Measurements from ENCODE around the gene SPOPL. TPM values are rescaled to one million over a fixed set of nuclear protein-coding genes. Genes with fewer than 3 reads are reported as not detected.

The SPOPL gene
- total RNA-seq, 4 donors from 2014 or later = 25.4 to 1,178 (median 36.7) TPM

DNA sequence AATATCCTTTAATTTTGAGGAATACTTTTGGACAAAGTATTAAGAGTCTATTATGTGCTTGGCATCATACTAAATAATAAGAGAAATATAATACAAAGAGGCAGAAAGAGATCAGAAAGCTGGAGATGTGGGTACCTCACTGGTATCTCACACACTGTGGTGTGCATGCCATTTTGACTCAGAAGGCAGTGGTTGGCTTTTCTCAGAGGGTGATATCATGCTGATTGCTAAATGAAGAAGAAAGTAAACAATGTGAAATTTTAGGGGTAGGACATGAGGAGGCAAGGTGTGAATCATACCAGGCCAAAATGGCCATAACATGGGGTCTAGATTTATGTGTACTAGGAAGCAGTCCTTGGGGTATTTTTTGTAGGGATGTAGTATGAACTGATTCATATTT, 16.6 kb upstream of the SPOPL start:
- H3K4me3 ChIP-seq = no peak overlapping the region
- H3K9me3 ChIP-seq = no peaks in the 10 kb centered on the region
- DNase-seq = no peak
- no peak overlapping the region for H3K27ac ChIP-seq
- H3K36me3 ChIP-seq = no peaks in the 10 kb centered on the region
- H3K4me1 ChIP-seq = no peaks in the 10 kb centered on the region
- TF ChIP-seq POLR2A (IDR thresholded peaks at IDR 0.05) = no peak
- no peak for TF ChIP-seq EP300 (IDR thresholded peaks at IDR 0.05; ENCODE audit: low read depth)
- TF ChIP-seq, protein P1, sequence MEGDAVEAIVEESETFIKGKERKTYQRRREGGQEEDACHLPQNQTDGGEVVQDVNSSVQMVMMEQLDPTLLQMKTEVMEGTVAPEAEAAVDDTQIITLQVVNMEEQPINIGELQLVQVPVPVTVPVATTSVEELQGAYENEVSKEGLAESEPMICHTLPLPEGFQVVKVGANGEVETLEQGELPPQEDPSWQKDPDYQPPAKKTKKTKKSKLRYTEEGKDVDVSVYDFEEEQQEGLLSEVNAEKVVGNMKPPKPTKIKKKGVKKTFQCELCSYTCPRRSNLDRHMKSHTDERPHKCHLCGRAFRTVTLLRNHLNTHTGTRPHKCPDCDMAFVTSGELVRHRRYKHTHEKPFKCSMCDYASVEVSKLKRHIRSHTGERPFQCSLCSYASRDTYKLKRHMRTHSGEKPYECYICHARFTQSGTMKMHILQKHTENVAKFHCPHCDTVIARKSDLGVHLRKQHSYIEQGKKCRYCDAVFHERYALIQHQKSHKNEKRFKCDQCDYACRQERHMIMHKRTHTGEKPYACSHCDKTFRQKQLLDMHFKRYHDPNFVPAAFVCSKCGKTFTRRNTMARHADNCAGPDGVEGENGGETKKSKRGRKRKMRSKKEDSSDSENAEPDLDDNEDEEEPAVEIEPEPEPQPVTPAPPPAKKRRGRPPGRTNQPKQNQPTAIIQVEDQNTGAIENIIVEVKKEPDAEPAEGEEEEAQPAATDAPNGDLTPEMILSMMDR (IDR thresholded peaks at IDR 0.05) = no peak
- TF ChIP-seq POLR2AphosphoS5 (IDR thresholded peaks at IDR 0.05) = no peak
- in situ Hi-C loops (cut with MboI; ENCODE audit: low pct_ligation_motif_present in 1 of 4, low pct_unique_long_range_greater_than_20kb in 1 of 4, low sequenced_read_pairs in 3 of 4) (no loop called here), intact Hi-C loops (cut with DNase I; ENCODE audit: low total_unique reads) (no loop called here)
- no peaks in the 10 kb centered on the region for H3K27me3 ChIP-seq

DNA sequence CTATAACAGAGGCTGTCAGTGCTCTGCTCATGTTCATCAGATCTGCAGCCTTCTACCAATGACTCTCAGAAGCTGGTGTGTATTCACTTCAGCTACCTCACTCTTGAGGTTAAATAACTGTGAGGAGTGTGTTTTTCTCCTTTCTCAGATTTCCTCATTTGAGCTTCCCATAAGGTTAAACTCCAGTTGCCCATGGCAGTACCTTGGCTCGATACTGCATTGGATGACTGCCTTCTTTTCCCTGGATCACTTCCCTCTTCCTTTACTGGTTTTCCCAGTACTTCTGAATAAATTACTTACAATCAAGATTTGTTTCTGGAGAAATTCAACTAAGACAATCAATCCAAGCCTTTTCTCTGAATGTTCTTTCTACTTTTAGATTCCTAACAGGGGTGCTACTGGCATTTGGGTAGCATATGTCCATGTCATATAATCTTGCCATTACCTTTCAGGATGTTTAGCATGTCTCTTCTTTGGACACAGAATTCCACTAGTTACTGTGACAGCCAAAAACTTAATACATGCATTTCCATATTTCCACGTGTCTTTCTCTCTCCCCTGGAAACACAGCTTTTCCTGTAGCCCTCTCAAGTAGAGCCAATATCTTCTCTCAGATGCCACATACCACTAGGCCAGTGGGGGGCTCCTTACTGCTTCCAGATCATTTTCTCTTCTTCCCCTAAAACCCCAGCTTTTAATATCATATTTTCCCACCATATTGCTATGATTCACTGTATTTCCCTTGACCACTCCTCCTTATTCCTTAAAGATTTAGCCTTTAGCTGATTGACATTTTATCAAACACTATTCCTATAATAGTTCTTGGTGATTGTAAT, 15.0 kb upstream of the SPOPL start:
- in situ Hi-C loops (cut with MboI; ENCODE audit: low pct_ligation_motif_present in 1 of 4, low pct_unique_long_range_greater_than_20kb in 1 of 4, low sequenced_read_pairs in 3 of 4) = no loop called here
- H3K4me3 ChIP-seq = no peak overlapping the region
- intact Hi-C loops (cut with DNase I; ENCODE audit: low total_unique reads) = no loop called here
- peaks cover 0 to 1% (median 0%) of the 10 kb centered on the region in 4 donors for H3K4me1 ChIP-seq
- 65 to 71% methylated on average over 2 of the region's 2 CpGs for WGBS, 2 donors (ENCODE audit: low coverage in 1 of 2)
- no peaks in the 10 kb centered on the region for H3K36me3 ChIP-seq
- no peak overlapping the region for H3K27ac ChIP-seq
- TF ChIP-seq EP300 (IDR thresholded peaks at IDR 0.05; ENCODE audit: low read depth) (no peak), POLR2A (IDR thresholded peaks at IDR 0.05) (no peak), POLR2AphosphoS5 (IDR thresholded peaks at IDR 0.05) (no peak)
- TF ChIP-seq, protein P1 (IDR thresholded peaks at IDR 0.05) = no peak
- DNase-seq = no peak
- H3K9me3 ChIP-seq = no peaks in the 10 kb centered on the region
- no peaks in the 10 kb centered on the region for H3K27me3 ChIP-seq

DNA sequence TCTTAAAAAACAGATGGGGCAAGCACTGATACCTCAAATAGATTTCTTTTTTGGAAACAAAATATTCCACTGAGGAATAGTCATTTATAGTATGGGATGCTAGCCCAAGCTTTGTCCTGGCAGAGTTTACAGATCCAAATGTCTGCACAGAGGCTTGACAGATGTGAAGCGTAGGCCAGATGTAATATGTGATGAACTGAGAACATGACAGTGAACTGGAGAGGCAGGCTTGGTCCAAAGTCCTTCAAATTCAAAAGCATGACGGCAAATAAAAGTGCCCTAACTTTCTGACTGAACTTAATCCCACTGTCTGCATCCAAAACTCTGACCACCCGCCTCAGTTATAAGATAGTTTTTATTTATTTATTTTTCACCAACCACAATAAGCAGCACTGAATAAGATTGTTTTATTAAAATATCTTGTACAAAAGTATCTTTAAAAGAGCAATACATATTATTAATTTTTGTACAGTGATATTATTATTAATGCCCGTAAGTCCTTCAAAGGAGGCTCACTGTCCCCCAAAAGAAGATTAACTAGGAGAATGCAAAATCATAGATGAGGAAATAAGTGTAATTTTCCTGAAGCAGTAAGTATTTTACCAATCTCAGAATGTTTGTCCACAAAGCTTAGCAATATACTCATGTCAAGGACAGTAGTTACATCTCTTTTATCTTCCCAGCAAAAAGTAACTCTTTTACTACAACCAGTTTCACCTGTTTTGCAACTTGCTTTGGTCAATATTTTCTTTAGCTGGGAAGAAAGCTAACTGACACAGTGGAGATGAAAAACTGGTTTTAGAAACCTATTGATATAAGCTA, 10.7 kb upstream of the SPOPL start:
- H3K9me3 ChIP-seq = no peaks in the 10 kb centered on the region
- in situ Hi-C loops (cut with MboI; ENCODE audit: low pct_ligation_motif_present in 1 of 4, low pct_unique_long_range_greater_than_20kb in 1 of 4, low sequenced_read_pairs in 3 of 4) = no loop called here
- WGBS, 2 donors (ENCODE audit: low coverage in 1 of 2) = 74% methylated on average over 4 of the region's 4 CpGs
- intact Hi-C loops (cut with DNase I; ENCODE audit: low total_unique reads) = no loop called here
- H3K4me3 ChIP-seq = no peak overlapping the region
- H3K4me1 ChIP-seq = peaks cover 0 to 3% (median 0%) of the 10 kb centered on the region in 4 donors
- no peak overlapping the region for H3K27ac ChIP-seq
- TF ChIP-seq, protein P1 (IDR thresholded peaks at IDR 0.05) = no peak
- no peak for TF ChIP-seq POLR2AphosphoS5 (IDR thresholded peaks at IDR 0.05)
- no peak for TF ChIP-seq EP300 (IDR thresholded peaks at IDR 0.05; ENCODE audit: low read depth)
- no peak for TF ChIP-seq POLR2A (IDR thresholded peaks at IDR 0.05)
- no peak for DNase-seq
- H3K27me3 ChIP-seq = no peaks in the 10 kb centered on the region
- no peaks in the 10 kb centered on the region for H3K36me3 ChIP-seq

DNA sequence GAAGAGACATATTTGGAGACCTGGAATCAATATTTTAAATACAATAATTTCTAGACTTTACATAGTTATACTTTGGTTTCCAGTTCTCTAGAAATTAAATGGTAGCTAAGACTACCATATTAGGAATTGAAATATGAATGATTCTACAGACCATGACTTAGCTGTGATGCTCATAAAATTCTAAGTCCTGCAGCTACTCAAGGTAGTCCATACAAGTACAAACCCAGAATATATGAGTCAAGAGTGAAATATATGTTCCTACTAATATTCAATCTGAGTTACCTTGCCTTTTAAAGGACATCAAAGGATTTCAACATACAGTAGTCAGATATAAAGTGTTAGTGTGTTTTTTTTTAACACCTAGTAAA, 10.1 kb upstream of the SPOPL start:
- Histone ChIP-seq H3K4me1 (peaks cover 0 to 3% (median 0%) of the 10 kb centered on the region in 4 donors), H3K36me3 (no peaks in the 10 kb centered on the region), H3K4me3 (no peak overlapping the region), H3K27me3 (no peaks in the 10 kb centered on the region), H3K27ac (no peak overlapping the region), H3K9me3 (no peaks in the 10 kb centered on the region)
- DNase-seq = no peak
- in situ Hi-C loops (cut with MboI; ENCODE audit: low pct_ligation_motif_present in 1 of 4, low pct_unique_long_range_greater_than_20kb in 1 of 4, low sequenced_read_pairs in 3 of 4) = no loop called here
- intact Hi-C loops (cut with DNase I; ENCODE audit: low total_unique reads) = no loop called here
- TF ChIP-seq EP300 (IDR thresholded peaks at IDR 0.05; ENCODE audit: low read depth) (no peak), POLR2A (IDR thresholded peaks at IDR 0.05) (no peak), POLR2AphosphoS5 (IDR thresholded peaks at IDR 0.05) (no peak)
- TF ChIP-seq, protein P1 (IDR thresholded peaks at IDR 0.05) = no peak

Measured in transverse colon (tissue), 4 donors.